Measurements from ENCODE around the gene BIRC2.
A peak's percentile ranks its signal among the peaks of the same experiment; 100 is the strongest.
"Not testable (repeated sequence)": the region's sequence is repeated elsewhere in the genome, so short reads cannot be mapped to it uniquely, and the experiment has no call there.

The BIRC2 gene

DNA sequence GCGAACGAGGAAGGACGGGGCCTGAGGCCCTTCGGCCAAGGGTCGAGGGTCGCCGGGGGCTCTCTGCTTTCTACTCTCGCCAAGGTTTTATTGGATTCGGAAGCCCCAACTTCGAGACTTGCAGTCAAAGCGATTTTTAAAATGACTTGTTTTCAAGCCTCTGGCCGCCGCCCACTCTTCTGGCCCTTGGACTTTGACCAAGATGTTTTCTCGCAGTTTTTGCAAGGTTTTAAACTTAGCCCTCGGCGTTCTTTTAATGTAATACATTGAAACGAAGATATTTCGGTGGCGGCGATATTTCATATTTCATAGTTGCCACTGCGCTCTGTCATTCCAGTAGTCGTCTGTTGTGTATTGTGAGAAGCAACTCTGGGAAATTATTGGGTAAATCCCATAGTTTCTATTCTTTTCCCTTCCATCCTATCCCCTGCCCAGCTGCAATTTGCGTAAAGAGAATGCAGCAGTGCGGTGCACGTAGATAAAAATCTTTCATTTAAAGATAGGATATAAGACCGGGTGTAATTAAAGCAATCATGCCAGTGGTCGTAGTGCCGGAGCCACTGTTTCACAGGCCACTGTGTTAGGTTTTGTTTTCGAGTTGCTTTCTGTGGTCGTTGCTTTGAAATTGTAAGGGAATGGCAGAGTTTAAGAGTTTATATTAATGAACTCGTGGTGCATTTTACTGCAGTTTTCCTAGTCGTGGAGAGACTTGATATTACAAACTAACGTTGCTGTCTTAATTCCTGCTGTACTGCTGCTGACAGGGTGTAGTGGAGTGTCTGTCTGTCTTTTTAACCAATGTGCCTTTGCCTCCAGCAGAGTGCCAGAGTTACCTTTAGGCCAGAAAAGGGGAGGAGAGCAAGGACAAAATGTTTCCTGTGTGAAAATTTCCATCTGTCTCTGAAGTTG is 702 bp downstream of the BIRC2 start:
- peak overlapping the region; percentile 100 for H3K4me3 ChIP-seq (ENCODE audit: low read length)
- H3K36me3 ChIP-seq (ENCODE audit: control insufficient read depth, insufficient read depth, low read length, severe bottlenecking) = peaks cover 16% of the 10 kb centered on the region
- peaks cover 33% of the 10 kb centered on the region for H3K4me1 ChIP-seq (ENCODE audit: control insufficient read depth, insufficient read depth, low read length)
- H3K9me3 ChIP-seq (ENCODE audit: control insufficient read depth, low read length) = no peaks in the 10 kb centered on the region
- DNase-seq (ENCODE audit: low read depth) = peak; percentile 73
- peak overlapping the region; percentile 98 for H3K9ac ChIP-seq (ENCODE audit: low read length)
- H3K27me3 ChIP-seq (replicated peaks; ENCODE audit: control insufficient read depth, insufficient read depth, low read length) = no peaks in the 10 kb centered on the region

DNA sequence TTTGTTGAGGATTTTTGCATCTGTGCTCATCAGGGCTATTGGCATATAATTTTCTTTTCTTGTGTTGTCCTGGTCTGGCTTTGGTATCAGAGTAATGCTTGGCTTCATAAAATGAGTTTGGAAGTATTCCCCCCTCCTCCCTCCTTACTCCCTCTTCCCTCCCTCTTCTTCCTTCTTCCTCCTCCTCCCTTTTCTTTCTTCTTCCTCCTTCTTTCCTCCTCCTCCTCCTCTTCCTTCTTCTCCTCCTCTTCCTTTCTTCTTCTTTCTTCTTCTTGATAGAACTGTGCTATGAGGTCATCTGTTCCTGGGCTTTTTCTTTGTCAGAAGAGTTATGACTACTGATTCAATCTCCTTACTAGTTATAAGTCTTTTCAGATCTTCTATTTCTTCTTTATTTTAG is 10.1 kb downstream of the BIRC2 start:
- no peak for DNase-seq (ENCODE audit: low read depth)
- Histone ChIP-seq H3K9ac (ENCODE audit: low read length) (no peak overlapping the region), H3K4me3 (ENCODE audit: low read length) (no peak overlapping the region), H3K36me3 (ENCODE audit: control insufficient read depth, insufficient read depth, low read length, severe bottlenecking) (peaks cover 38% of the 10 kb centered on the region), H3K27me3 (replicated peaks; ENCODE audit: control insufficient read depth, insufficient read depth, low read length) (no peaks in the 10 kb centered on the region), H3K4me1 (ENCODE audit: control insufficient read depth, insufficient read depth, low read length) (no peaks in the 10 kb centered on the region), H3K9me3 (ENCODE audit: control insufficient read depth, low read length) (peaks cover 3% of the 10 kb centered on the region)

DNA sequence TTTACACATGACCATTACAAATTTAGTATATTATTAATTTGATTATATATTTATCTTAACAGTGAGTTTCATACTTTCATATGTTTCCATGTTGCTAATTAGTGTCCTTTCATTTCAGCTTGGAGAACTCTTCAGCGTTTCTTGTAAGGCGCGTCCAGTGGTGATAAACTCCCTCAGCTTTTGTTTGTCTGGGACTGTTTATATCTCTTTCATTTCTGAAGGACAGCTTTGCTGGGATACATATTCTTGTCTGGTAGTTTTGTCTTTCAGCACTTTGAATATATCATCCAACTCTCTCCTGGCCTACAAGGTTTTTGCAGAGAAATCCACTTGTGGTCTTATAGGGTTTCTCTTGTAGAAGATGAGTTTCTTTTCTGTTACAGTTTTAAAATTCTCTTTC is 12.4 kb downstream of the BIRC2 start:
- H3K4me3 ChIP-seq (ENCODE audit: low read length) = no peak overlapping the region

DNA sequence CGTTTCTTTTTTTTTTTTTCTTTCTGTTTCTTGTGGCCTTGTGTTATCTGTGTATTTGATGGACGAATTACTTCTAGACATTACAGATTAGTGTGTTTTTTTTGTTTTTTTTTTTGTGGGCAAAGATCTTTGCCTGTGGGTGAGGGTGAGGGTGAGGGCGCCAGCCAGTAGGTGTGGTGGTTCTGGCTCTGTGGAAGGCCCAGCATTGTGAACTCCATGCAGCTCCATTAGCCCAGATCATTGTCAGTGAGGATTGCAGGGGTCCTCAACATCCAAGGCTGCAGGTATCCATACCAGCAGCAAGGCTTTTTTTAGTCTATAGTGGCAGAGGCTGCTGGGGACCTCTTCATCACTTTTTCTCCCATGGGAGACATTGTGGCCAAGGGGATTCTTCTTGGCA is 13.7 kb downstream of the BIRC2 start:
- H3K9me3 ChIP-seq (ENCODE audit: control insufficient read depth, low read length) = peaks cover 3% of the 10 kb centered on the region
- H3K27me3 ChIP-seq (replicated peaks; ENCODE audit: control insufficient read depth, insufficient read depth, low read length) = no peaks in the 10 kb centered on the region
- no peaks in the 10 kb centered on the region for H3K4me1 ChIP-seq (ENCODE audit: control insufficient read depth, insufficient read depth, low read length)
- peaks cover 58% of the 10 kb centered on the region for H3K36me3 ChIP-seq (ENCODE audit: control insufficient read depth, insufficient read depth, low read length, severe bottlenecking)
- DNase-seq (ENCODE audit: low read depth) = no peak
- H3K9ac ChIP-seq (ENCODE audit: low read length) = no peak overlapping the region
- no peak overlapping the region for H3K4me3 ChIP-seq (ENCODE audit: low read length)

More for the DNA sequence above, 12.4 kb downstream of the BIRC2 start:
- H3K9me3 ChIP-seq (ENCODE audit: control insufficient read depth, low read length) = peaks cover 3% of the 10 kb centered on the region
- no peak for DNase-seq (ENCODE audit: low read depth)
- H3K36me3 ChIP-seq (ENCODE audit: control insufficient read depth, insufficient read depth, low read length, severe bottlenecking) = peaks cover 49% of the 10 kb centered on the region
- H3K27me3 ChIP-seq (replicated peaks; ENCODE audit: control insufficient read depth, insufficient read depth, low read length) = no peaks in the 10 kb centered on the region
- no peak overlapping the region for H3K9ac ChIP-seq (ENCODE audit: low read length)
- no peaks in the 10 kb centered on the region for H3K4me1 ChIP-seq (ENCODE audit: control insufficient read depth, insufficient read depth, low read length)

DNA sequence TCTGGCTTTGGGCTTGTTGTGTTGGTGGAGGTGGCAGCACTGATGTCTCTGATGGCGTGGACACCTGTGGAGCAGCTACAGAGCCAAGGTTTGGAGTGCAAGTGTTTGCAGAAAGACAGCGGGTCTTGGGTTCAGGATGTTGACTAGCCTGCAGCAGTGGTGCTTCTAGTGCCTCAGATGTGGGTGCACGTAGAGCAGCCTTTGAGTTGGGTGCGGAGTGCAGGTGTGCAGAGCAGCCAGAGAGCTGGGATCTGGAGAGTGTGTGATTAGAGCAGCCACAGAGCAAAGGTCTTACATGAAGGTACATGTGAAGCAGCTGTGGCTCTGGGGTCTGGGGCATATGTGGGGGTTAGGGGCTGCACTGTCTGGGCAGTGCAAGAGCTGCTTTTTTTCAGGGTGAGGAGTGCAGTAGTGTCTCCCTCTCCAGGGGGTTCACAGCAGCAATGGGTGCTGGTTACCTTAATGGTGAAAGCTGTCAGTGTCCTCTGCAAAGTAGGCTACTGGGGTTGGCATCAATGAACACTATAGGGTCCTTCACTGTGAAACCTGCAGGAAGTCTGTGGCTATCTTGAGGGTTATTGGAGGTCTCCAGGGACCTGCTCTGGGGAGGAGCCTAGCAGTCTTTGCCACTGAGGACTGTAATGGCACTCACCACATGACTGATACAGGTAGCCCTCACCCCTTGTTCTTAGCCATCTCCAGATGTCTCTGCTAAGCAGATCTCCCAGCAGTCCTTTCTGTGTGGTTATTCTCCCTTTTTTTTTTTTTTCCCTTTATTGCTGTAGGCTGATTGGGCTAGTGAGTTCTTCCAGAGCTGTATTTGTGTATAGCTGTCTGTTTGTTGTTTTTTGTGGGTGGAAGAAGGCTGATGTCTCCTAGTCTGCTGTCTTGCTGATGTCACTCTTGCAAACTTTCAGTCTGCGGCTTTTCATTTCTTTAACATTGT is 14.3 kb downstream of the BIRC2 start:
- DNase-seq (ENCODE audit: low read depth) = no peak
- peaks cover 64% of the 10 kb centered on the region for H3K36me3 ChIP-seq (ENCODE audit: control insufficient read depth, insufficient read depth, low read length, severe bottlenecking)
- no peak overlapping the region for H3K4me3 ChIP-seq (ENCODE audit: low read length)
- H3K9ac ChIP-seq (ENCODE audit: low read length) = no peak overlapping the region
- no peaks in the 10 kb centered on the region for H3K4me1 ChIP-seq (ENCODE audit: control insufficient read depth, insufficient read depth, low read length)
- H3K27me3 ChIP-seq (replicated peaks; ENCODE audit: control insufficient read depth, insufficient read depth, low read length) = no peaks in the 10 kb centered on the region
- H3K9me3 ChIP-seq (ENCODE audit: control insufficient read depth, low read length) = peaks cover 3% of the 10 kb centered on the region

DNA sequence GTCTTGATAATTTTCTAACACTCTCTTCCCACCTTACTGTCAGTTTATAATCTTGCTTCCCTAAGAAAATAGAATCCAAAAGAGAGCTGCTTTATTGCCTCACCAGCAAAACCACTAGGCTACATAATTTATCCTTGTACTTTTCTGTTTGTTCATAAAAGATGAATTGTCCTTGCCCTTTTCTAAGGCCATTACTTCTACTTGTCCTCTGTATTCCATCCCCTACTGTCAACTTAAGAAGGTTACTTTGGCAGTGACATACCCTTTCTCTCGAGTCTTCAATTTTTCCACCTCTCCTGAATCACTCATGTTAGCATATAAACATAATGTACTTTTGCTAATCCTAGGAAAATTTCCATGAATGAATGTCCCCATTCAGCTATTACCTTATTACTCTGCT is 18.0 kb downstream of the BIRC2 start:
- H3K4me1 ChIP-seq (ENCODE audit: control insufficient read depth, insufficient read depth, low read length) = no peaks in the 10 kb centered on the region
- H3K9ac ChIP-seq (ENCODE audit: low read length) = no peak overlapping the region
- no peak overlapping the region for H3K4me3 ChIP-seq (ENCODE audit: low read length)
- peaks cover 80% of the 10 kb centered on the region for H3K36me3 ChIP-seq (ENCODE audit: control insufficient read depth, insufficient read depth, low read length, severe bottlenecking)
- no peaks in the 10 kb centered on the region for H3K27me3 ChIP-seq (replicated peaks; ENCODE audit: control insufficient read depth, insufficient read depth, low read length)
- no peak for DNase-seq (ENCODE audit: low read depth)
- H3K9me3 ChIP-seq (ENCODE audit: control insufficient read depth, low read length) = no peaks in the 10 kb centered on the region

DNA sequence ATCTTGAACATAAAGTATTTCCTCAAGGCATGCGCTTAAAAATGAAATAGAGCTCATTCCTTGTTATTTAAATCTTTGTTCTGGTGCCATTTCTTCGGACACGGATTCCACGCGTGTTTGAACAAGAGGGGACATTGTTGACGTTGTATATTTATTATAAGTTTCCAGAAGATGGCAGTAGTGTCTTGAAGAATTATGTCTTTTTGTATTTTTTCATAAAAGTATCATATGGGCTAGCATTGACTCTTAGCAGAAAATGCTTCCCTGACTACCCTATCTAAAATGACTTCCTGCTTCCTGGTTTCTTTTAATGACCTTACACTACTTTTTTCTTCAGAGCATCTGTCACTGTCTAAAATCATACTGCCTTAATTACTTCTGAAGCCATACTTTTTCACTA is 20.4 kb downstream of the BIRC2 start:
- Histone ChIP-seq H3K9ac (ENCODE audit: low read length) (no peak overlapping the region), H3K27me3 (replicated peaks; ENCODE audit: control insufficient read depth, insufficient read depth, low read length) (no peaks in the 10 kb centered on the region), H3K4me3 (ENCODE audit: low read length) (no peak overlapping the region), H3K4me1 (ENCODE audit: control insufficient read depth, insufficient read depth, low read length) (no peaks in the 10 kb centered on the region), H3K36me3 (ENCODE audit: control insufficient read depth, insufficient read depth, low read length, severe bottlenecking) (peaks cover 63% of the 10 kb centered on the region), H3K9me3 (ENCODE audit: control insufficient read depth, low read length) (no peaks in the 10 kb centered on the region)
- DNase-seq (ENCODE audit: low read depth) = peak; percentile 68

DNA sequence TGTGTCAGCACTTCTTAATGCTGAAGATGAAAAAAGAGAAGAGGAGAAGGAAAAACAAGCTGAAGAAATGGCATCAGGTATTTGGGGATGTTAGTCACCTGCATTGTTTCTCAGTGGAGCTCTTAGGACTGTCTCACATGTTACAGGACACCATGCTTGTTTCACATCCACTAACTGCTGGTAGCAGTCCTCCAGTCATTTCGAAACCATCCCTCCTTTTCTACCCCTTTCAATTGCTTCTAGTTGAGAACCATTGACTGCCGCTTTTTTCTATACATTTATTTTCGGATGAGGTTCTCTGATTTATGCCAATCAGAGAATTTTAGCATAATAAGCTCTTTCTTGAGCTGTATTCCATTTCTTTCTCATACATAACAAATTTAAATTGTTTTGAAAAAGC is 21.5 kb downstream of the BIRC2 start:
- Histone ChIP-seq H3K4me3 (ENCODE audit: low read length) (no peak overlapping the region), H3K27me3 (replicated peaks; ENCODE audit: control insufficient read depth, insufficient read depth, low read length) (no peaks in the 10 kb centered on the region), H3K9me3 (ENCODE audit: control insufficient read depth, low read length) (no peaks in the 10 kb centered on the region), H3K4me1 (ENCODE audit: control insufficient read depth, insufficient read depth, low read length) (no peaks in the 10 kb centered on the region), H3K36me3 (ENCODE audit: control insufficient read depth, insufficient read depth, low read length, severe bottlenecking) (peaks cover 52% of the 10 kb centered on the region), H3K9ac (ENCODE audit: low read length) (no peak overlapping the region)
- no peak for DNase-seq (ENCODE audit: low read depth)

DNA sequence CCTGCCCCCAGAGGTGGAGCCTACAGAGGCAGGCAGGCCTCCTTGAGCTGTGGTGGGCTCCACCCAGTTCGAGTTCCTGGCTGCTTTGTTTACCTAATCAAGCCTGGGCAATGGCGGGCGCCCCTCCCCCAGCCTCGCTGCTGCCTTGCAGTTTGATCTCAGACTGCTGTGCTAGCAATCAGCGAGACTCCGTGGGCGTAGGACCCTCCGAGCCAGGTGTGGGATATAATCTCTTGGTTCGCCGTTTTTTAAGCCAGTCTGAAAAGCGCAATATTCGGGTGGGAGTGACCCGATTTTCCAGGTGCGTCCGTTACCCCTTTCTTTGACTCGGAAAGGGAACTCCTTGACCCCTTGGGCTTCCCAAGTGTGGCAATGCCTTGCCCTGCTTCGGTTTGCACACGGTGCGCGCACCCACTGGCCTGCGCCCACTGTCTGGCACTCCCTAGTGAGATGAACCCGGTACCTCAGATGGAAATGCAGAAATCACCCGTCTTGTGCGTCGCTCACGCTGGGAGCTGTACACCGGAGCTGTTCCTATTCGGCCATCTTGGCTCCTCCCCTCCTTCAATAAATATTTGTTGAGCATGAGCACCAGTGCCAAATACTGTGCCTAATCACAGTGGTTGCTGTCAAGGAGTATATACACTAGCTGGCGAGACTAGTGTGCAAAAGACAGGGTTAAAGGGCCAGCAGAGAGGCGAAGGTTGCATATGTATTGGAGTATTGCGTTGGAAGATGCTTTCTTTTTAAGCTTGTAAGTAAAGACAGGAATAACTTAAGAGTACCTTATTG is 27.8 kb downstream of the BIRC2 start:
- H3K36me3 ChIP-seq (ENCODE audit: control insufficient read depth, insufficient read depth, low read length, severe bottlenecking) = peaks cover 38% of the 10 kb centered on the region
- not testable (repeated sequence) for H3K9me3 ChIP-seq (ENCODE audit: control insufficient read depth, low read length); DNase-seq (ENCODE audit: low read depth); H3K9ac ChIP-seq (ENCODE audit: low read length); H3K27me3 ChIP-seq (replicated peaks; ENCODE audit: control insufficient read depth, insufficient read depth, low read length); H3K4me1 ChIP-seq (ENCODE audit: control insufficient read depth, insufficient read depth, low read length); H3K4me3 ChIP-seq (ENCODE audit: low read length)

DNA sequence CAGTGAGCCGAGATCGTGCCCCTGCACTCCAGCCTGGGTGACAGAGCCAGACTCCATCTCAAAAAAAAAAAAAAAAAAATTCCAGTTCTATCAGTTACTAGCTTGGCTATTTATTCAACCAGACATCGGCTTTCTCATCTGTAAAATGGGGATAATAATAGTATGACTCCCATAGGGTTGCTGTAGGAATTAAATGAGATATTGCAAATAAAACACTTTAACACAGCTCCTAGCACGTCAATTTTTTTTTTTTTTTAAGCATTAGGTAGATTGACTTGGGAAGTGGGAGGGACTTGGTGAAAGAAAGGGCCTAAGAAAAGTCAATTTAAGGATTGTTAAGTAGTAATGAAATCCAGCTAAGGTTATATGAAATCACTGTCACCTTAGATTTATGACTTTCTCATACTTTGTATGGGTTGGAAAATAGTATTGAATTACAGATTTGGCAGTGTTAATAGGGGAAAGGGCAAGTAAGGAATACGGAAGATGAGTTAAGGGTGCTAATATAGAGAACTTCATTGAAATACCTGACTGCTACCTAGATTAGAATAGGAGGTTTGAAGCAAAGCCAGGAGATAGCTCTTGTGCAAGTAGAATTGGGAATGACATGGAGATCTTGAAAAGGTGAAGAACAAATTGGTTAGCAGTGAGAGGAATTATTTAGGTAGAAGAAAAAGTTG is 28.8 kb downstream of the BIRC2 start:
- no peak overlapping the region for H3K9ac ChIP-seq (ENCODE audit: low read length)
- H3K4me1 ChIP-seq (ENCODE audit: control insufficient read depth, insufficient read depth, low read length) = peaks cover 6% of the 10 kb centered on the region
- no peaks in the 10 kb centered on the region for H3K27me3 ChIP-seq (replicated peaks; ENCODE audit: control insufficient read depth, insufficient read depth, low read length)
- H3K36me3 ChIP-seq (ENCODE audit: control insufficient read depth, insufficient read depth, low read length, severe bottlenecking) = peaks cover 48% of the 10 kb centered on the region
- no peaks in the 10 kb centered on the region for H3K9me3 ChIP-seq (ENCODE audit: control insufficient read depth, low read length)
- DNase-seq (ENCODE audit: low read depth) = no peak
- H3K4me3 ChIP-seq (ENCODE audit: low read length) = no peak overlapping the region
